A673 (cell line): Measurements from ENCODE around the gene ASTN2.

Experiments used
- EZH2 ChIP-seq: fragments of 200-600 bp; sonication (generic); IDR thresholded peaks from 2 replicates; pipeline ENCODE4 v1.6.1; 2017; ENCODE audit warnings: borderline replicate concordance, low read depth, mild to moderate bottlenecking, mixed read lengths, antibody characterized with exemption, low read length; ENCODE audit not compliant: poor library complexity, severe bottlenecking
- TF ChIP-seq, protein P1 (sequence below): fragments of 300-800, 200-600 bp; sonication (generic); conservative IDR thresholded peaks from 2 replicates; pipeline ENCODE4 v1.5.1; 2017; ENCODE audit warnings: low read depth, mild to moderate bottlenecking, antibody characterized with exemption, low read length, moderate library complexity, mixed read lengths

- TF ChIP-seq, protein P1, sequence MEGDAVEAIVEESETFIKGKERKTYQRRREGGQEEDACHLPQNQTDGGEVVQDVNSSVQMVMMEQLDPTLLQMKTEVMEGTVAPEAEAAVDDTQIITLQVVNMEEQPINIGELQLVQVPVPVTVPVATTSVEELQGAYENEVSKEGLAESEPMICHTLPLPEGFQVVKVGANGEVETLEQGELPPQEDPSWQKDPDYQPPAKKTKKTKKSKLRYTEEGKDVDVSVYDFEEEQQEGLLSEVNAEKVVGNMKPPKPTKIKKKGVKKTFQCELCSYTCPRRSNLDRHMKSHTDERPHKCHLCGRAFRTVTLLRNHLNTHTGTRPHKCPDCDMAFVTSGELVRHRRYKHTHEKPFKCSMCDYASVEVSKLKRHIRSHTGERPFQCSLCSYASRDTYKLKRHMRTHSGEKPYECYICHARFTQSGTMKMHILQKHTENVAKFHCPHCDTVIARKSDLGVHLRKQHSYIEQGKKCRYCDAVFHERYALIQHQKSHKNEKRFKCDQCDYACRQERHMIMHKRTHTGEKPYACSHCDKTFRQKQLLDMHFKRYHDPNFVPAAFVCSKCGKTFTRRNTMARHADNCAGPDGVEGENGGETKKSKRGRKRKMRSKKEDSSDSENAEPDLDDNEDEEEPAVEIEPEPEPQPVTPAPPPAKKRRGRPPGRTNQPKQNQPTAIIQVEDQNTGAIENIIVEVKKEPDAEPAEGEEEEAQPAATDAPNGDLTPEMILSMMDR = no peak
- TF ChIP-seq EZH2 = no peak
These were observed 966.4 kb downstream of the ASTN2 start for GRCh38 chr9:116448431-116448830.
